ENCODE results near the gene SLC25A42.

SLC25A42 gene

GRCh38 chr19:19109601-19110000 lies 45.8 kb downstream of the SLC25A42 start:
- no peaks in the 10 kb centered on the region for H3K9me2 ChIP-seq (replicated peaks; ENCODE audit: insufficient read depth, low read length)
- no peak for TF ChIP-seq CTCF (IDR thresholded peaks at IDR 0.05; ENCODE audit: low read length)
- no peak for TF ChIP-seq EZH2phosphoT487 (IDR thresholded peaks at IDR 0.05; ENCODE audit: low read length)
- no peak for TF ChIP-seq EZH2 (optimal IDR thresholded peaks at IDR 0.05; ENCODE audit: low read depth, low read length)
- H3K9ac ChIP-seq (ENCODE audit: low read length) = no peak overlapping the region
- H3K9me3 ChIP-seq (replicated peaks; ENCODE audit: insufficient read depth, low read length) = no peaks in the 10 kb centered on the region
- no peak overlapping the region for H3K27ac ChIP-seq (ENCODE audit: low read length)
- H3K79me2 ChIP-seq (ENCODE audit: low read length) = no peaks in the 10 kb centered on the region
- H3K4me1 ChIP-seq (ENCODE audit: low read length) = no peaks in the 10 kb centered on the region
- no peak for DNase-seq
- no peaks in the 10 kb centered on the region for H3F3A ChIP-seq (ENCODE audit: insufficient read depth, low read length)
- no peak overlapping the region for H3K4me2 ChIP-seq (ENCODE audit: low read depth, low read length)
- H3K4me3 ChIP-seq (ENCODE audit: low read length) = no peak overlapping the region
- no peak overlapping the region for H2AFZ ChIP-seq (ENCODE audit: low read length)
- no peaks in the 10 kb centered on the region for H3K36me3 ChIP-seq (replicated peaks; ENCODE audit: insufficient read depth, low read length)
- H3K27me3 ChIP-seq (replicated peaks; ENCODE audit: insufficient read depth, low read length) = no peaks in the 10 kb centered on the region
- no peaks in the 10 kb centered on the region for H4K20me1 ChIP-seq (ENCODE audit: insufficient read depth, low read length)

- no peaks in the 10 kb centered on the region for H3F3A ChIP-seq (ENCODE audit: insufficient read depth, low read length)
- H3K9ac ChIP-seq (ENCODE audit: low read length) = no peak overlapping the region
- H4K20me1 ChIP-seq (ENCODE audit: insufficient read depth, low read length) = no peaks in the 10 kb centered on the region
- no peak for DNase-seq
- no peak overlapping the region for H2AFZ ChIP-seq (ENCODE audit: low read length)
- no peak overlapping the region for H3K27ac ChIP-seq (ENCODE audit: low read length)
- TF ChIP-seq EZH2 (optimal IDR thresholded peaks at IDR 0.05; ENCODE audit: low read depth, low read length) = no peak
- TF ChIP-seq CTCF (IDR thresholded peaks at IDR 0.05; ENCODE audit: low read length) = no peak
- no peak for TF ChIP-seq EZH2phosphoT487 (IDR thresholded peaks at IDR 0.05; ENCODE audit: low read length)
- no peaks in the 10 kb centered on the region for H3K4me1 ChIP-seq (ENCODE audit: low read length)
- H3K4me3 ChIP-seq (ENCODE audit: low read length) = no peak overlapping the region
- H3K79me2 ChIP-seq (ENCODE audit: low read length) = no peaks in the 10 kb centered on the region
- H3K36me3 ChIP-seq (replicated peaks; ENCODE audit: insufficient read depth, low read length) = no peaks in the 10 kb centered on the region
- H3K9me3 ChIP-seq (replicated peaks; ENCODE audit: insufficient read depth, low read length) = no peaks in the 10 kb centered on the region
- no peaks in the 10 kb centered on the region for H3K27me3 ChIP-seq (replicated peaks; ENCODE audit: insufficient read depth, low read length)
- no peak overlapping the region for H3K4me2 ChIP-seq (ENCODE audit: low read depth, low read length)
- no peaks in the 10 kb centered on the region for H3K9me2 ChIP-seq (replicated peaks; ENCODE audit: insufficient read depth, low read length)
These were observed 46.8 kb downstream of the SLC25A42 start for GRCh38 chr19:19110410-19111135.

GRCh38 chr19:19111136-19111835 lies 47.5 kb downstream of the SLC25A42 start:
- H3K9me3 ChIP-seq (replicated peaks; ENCODE audit: insufficient read depth, low read length) = no peaks in the 10 kb centered on the region
- TF ChIP-seq CTCF (IDR thresholded peaks at IDR 0.05; ENCODE audit: low read length) = no peak
- no peak for TF ChIP-seq EZH2phosphoT487 (IDR thresholded peaks at IDR 0.05; ENCODE audit: low read length)
- no peak for TF ChIP-seq EZH2 (optimal IDR thresholded peaks at IDR 0.05; ENCODE audit: low read depth, low read length)

More at GRCh38 chr19:19111136-19111835, 47.5 kb downstream of the SLC25A42 start:
- no peaks in the 10 kb centered on the region for H3K9me2 ChIP-seq (replicated peaks; ENCODE audit: insufficient read depth, low read length)
- H3K4me3 ChIP-seq (ENCODE audit: low read length) = no peak overlapping the region
- no peak overlapping the region for H3K27ac ChIP-seq (ENCODE audit: low read length)
- no peaks in the 10 kb centered on the region for H3K36me3 ChIP-seq (replicated peaks; ENCODE audit: insufficient read depth, low read length)
- no peaks in the 10 kb centered on the region for H3K79me2 ChIP-seq (ENCODE audit: low read length)
- H3F3A ChIP-seq (ENCODE audit: insufficient read depth, low read length) = no peaks in the 10 kb centered on the region
- no peaks in the 10 kb centered on the region for H4K20me1 ChIP-seq (ENCODE audit: insufficient read depth, low read length)
- DNase-seq = no peak
- H3K9ac ChIP-seq (ENCODE audit: low read length) = no peak overlapping the region
- no peak overlapping the region for H2AFZ ChIP-seq (ENCODE audit: low read length)
- H3K4me2 ChIP-seq (ENCODE audit: low read depth, low read length) = no peak overlapping the region
- H3K4me1 ChIP-seq (ENCODE audit: low read length) = no peaks in the 10 kb centered on the region
- no peaks in the 10 kb centered on the region for H3K27me3 ChIP-seq (replicated peaks; ENCODE audit: insufficient read depth, low read length)
